H1 (cell line): ENCODE results near the gene MRGPRE. TPM values are rescaled to one million over a fixed set of nuclear protein-coding genes. Genes with fewer than 3 reads are reported as not detected.

ENCODE experiments used
- CREB1 ChIP-seq: IDR thresholded peaks from 2 replicates; pipeline ENCODE4 v1.6.1; 2012; ENCODE audit warnings: inconsistent platforms
- polyA plus RNA-seq, 7 experiments: library from polyadenylated mRNA; depleted of rRNA in 3 of 7; stranded (reverse) in 5 of 7; unstranded in 2 of 7; fragments of >200 nt in 5 of 7; fragments of 200-250 nt in 2 of 7; gene quantifications; 1 replicate in 5 of 7; 2 replicates in 1 of 7; 4 replicates in 1 of 7; pipeline versions ENCODE4 v1.2.1 to v1.2.3, GENCODE V29; 2011 to 2013; ENCODE audit warnings: missing spikeins in 2 of 7, mixed read lengths in 2 of 7
- total RNA-seq: library from RNA; stranded (reverse); fragmentation: NEBNext Ultra II Directional; extraction: Animal tissue kit (Norgen Biotek cat#: 25700); gene quantifications from 2 replicates; pipeline ENCODE4 v1.2.1, GENCODE V29; 2021
- TF ChIP-seq, protein P1 (sequence below): IDR thresholded peaks from 2 replicates; pipeline ENCODE4 v1.6.1; 2012; ENCODE audit warnings: low read length, inconsistent platforms
- TF ChIP-seq, protein P2 (sequence below): IDR thresholded peaks from 2 replicates; pipeline ENCODE4 v1.6.1; 2011; ENCODE audit warnings: low read depth, mild to moderate bottlenecking, low read length; ENCODE audit not compliant: insufficient read depth

The MRGPRE gene
- total and polyA plus RNA-seq, 2 of the 8 experiments (the other 6 are each of a cell fraction or from before 2014, with no cell fraction given): not detected

DNA sequence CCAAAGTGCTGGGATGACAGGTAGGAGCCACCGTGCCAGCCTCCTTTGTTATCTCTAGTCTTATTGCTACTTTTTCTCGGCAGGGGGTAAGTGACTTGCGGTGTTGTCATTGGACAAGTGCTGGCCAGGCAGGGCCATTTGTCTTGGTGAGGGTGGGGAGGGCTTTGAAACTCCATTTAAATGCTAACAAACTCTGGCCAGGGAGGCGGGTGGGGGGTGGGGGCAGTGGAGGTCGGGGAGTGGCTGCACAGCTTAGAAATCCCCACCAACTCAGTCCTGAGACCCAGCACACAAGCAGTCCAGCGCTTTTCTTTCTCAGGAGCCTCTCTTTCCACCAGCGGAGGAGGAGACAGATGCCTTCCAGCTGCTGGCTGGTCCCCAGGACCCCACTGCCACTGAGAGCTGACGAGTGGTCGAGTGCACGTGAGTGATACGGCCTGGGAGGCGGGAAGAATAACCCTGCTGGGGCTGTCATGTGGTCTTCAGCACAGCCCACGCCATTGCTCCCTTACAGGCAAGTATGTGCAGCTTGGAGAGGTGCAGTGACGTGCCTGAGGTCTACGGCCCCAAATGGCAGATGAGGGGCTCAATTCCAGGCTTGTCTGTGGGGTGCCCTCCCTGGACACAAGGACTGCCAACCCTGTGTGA, 42.9 kb downstream of the MRGPRE start (continued):
- TF ChIP-seq, protein P1, sequence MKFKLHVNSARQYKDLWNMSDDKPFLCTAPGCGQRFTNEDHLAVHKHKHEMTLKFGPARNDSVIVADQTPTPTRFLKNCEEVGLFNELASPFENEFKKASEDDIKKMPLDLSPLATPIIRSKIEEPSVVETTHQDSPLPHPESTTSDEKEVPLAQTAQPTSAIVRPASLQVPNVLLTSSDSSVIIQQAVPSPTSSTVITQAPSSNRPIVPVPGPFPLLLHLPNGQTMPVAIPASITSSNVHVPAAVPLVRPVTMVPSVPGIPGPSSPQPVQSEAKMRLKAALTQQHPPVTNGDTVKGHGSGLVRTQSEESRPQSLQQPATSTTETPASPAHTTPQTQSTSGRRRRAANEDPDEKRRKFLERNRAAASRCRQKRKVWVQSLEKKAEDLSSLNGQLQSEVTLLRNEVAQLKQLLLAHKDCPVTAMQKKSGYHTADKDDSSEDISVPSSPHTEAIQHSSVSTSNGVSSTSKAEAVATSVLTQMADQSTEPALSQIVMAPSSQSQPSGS: no peak
- TF ChIP-seq CREB1: no peak
- TF ChIP-seq, protein P2, sequence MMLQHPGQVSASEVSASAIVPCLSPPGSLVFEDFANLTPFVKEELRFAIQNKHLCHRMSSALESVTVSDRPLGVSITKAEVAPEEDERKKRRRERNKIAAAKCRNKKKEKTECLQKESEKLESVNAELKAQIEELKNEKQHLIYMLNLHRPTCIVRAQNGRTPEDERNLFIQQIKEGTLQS: no peak
